ENCODE measurements around the gene ANKRD13A. TPM values are rescaled to one million over a fixed set of nuclear protein-coding genes. Genes with fewer than 3 reads are reported as not detected.

The ANKRD13A gene
- total and polyA plus RNA-seq, 2 of the 13 experiments (the other 11 are each of a cell fraction or from before 2014, with no cell fraction given) = 34.1 to 41.6 TPM

DNA sequence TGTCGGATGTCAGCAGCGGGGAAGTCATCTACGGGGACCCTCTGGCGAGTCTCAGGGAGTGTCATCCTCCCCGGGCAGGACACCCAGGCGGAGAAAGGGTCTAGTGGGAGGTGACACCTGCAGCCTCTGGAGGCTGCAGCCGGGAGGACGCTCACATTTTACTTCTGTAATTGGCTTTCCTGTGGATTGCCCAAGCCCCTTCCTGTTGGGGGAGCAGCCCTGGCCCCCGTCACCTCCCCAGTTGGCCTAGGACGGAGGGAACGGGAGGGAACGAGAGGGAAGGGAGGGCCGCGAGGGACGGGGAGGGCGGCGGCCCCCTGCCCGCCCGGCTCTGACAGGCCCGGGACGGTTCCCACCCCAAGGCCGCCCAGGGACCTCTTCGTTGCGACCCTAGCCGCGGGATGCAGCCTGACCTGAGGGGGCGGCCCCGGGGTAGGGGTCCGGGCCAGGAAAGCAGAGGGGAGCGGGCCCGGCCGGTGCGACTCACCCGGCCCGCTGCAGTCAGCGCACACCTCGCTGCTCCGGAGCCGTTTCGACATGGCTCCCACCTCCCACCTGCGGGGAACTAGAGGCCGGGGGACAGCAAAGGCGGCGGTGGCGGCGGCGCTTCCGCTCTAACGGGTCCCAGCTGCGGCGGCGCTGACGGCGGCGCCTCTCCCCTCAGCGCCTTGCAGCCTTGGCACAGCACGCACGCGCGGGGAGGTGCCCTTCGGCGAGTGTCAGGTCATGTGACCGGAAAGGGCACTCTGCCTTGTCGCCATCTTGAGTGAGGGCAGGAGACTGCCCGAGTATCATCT, 3.3 kb upstream of the ANKRD13A start, which contains the start of gene GIT2 (continued):
- TF ChIP-seq ZBTB20 (CRISPR knock-in tag; IDR thresholded peaks at IDR 0.05; ENCODE audit: borderline replicate concordance, low read depth) = no peak
- TF ChIP-seq RFX5 (IDR thresholded peaks at IDR 0.05; ENCODE audit: low read depth, low read length) = no peak
- 0 out of 2 replicates have a peak, but pooled peaks have one; percentile 77 for TF ChIP-seq ZNF30 (CRISPR knock-in tag; IDR thresholded peaks at IDR 0.05)
- no peak for TF ChIP-seq ZNF432 (CRISPR knock-in tag; IDR thresholded peaks at IDR 0.05; ENCODE audit: borderline replicate concordance)
- TF ChIP-seq BRD4 (CRISPR knock-in tag; IDR thresholded peaks at IDR 0.05) = no peak
- TF ChIP-seq, protein P1, sequence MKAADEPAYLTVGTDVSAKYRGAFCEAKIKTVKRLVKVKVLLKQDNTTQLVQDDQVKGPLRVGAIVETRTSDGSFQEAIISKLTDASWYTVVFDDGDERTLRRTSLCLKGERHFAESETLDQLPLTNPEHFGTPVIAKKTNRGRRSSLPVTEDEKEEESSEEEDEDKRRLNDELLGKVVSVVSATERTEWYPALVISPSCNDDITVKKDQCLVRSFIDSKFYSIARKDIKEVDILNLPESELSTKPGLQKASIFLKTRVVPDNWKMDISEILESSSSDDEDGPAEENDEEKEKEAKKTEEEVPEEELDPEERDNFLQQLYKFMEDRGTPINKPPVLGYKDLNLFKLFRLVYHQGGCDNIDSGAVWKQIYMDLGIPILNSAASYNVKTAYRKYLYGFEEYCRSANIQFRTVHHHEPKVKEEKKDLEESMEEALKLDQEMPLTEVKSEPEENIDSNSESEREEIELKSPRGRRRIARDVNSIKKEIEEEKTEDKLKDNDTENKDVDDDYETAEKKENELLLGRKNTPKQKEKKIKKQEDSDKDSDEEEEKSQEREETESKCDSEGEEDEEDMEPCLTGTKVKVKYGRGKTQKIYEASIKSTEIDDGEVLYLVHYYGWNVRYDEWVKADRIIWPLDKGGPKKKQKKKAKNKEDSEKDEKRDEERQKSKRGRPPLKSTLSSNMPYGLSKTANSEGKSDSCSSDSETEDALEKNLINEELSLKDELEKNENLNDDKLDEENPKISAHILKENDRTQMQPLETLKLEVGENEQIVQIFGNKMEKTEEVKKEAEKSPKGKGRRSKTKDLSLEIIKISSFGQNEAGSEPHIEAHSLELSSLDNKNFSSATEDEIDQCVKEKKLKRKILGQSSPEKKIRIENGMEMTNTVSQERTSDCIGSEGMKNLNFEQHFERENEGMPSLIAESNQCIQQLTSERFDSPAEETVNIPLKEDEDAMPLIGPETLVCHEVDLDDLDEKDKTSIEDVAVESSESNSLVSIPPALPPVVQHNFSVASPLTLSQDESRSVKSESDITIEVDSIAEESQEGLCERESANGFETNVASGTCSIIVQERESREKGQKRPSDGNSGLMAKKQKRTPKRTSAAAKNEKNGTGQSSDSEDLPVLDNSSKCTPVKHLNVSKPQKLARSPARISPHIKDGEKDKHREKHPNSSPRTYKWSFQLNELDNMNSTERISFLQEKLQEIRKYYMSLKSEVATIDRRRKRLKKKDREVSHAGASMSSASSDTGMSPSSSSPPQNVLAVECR (CRISPR knock-in tag; IDR thresholded peaks at IDR 0.05; ENCODE audit: borderline replicate concordance) = peak; percentile 93
- TF ChIP-seq SSRP1 (CRISPR knock-in tag; IDR thresholded peaks at IDR 0.05) = no peak
- peak; percentile 58; the same call in 1 of the 2 replicates for TF ChIP-seq MYC (CRISPR knock-in tag; IDR thresholded peaks at IDR 0.05; ENCODE audit: borderline replicate concordance)
- 0 out of 2 replicates have a peak, but pooled peaks have one; percentile 32 for TF ChIP-seq ZNF589 (CRISPR knock-in tag; conservative IDR thresholded peaks at IDR 0.05)
- no peak for TF ChIP-seq ZFP36 (IDR thresholded peaks at IDR 0.05; ENCODE audit: borderline replicate concordance, low read depth, low read length, partially characterized antibody)
- no peak for TF ChIP-seq ZNF234 (CRISPR knock-in tag; conservative IDR thresholded peaks at IDR 0.05)
- TF ChIP-seq ETV6 (CRISPR knock-in tag; conservative IDR thresholded peaks at IDR 0.05) = peak; percentile 40; the same call in 1 of the 2 replicates
- TF ChIP-seq ZNF264 (CRISPR knock-in tag; IDR thresholded peaks at IDR 0.05) = 0 out of 2 replicates have a peak, but pooled peaks have one; percentile 9
- TF ChIP-seq ZXDC (CRISPR knock-in tag; IDR thresholded peaks at IDR 0.05) = no peak
- peak; percentile 70; the same call in 1 of the 2 replicates for TF ChIP-seq ZBTB2 (CRISPR knock-in tag; IDR thresholded peaks at IDR 0.05; ENCODE audit: low read depth)
- peak; percentile 86 for TF ChIP-seq ZNF770 (CRISPR knock-in tag; IDR thresholded peaks at IDR 0.05)
- peak; percentile 72 for TF ChIP-seq ZNF883 (CRISPR knock-in tag; IDR thresholded peaks at IDR 0.05; ENCODE audit: not compliant biosample characterization)
- no peak for TF ChIP-seq RARG (CRISPR knock-in tag; IDR thresholded peaks at IDR 0.05; ENCODE audit: low read depth)

All from HepG2 (cell line).